H7 (cell line): ENCODE results near the gene CLIC5. TPM values are rescaled to one million over a fixed set of nuclear protein-coding genes. Genes with fewer than 3 reads are reported as not detected.

ENCODE experiments used
- DNase-seq: peaks from one replicate; pipeline ENCODE4 v3.0.0; 2012
- H3K27me3 ChIP-seq: 2 replicates; pipeline ENCODE4 v1.6.0; 2011; ENCODE audit warnings: mild to moderate bottlenecking, low read length; ENCODE audit not compliant: control insufficient read depth, insufficient read depth
- H3K36me3 ChIP-seq: replicated peaks from 2 replicates; pipeline ENCODE4 v1.5.1; 2011; ENCODE audit warnings: low read length; ENCODE audit not compliant: control insufficient read depth, insufficient read depth
- H3K4me3 ChIP-seq: 2 replicates; pipeline ENCODE4 v1.5.1; 2011; ENCODE audit warnings: low read depth, mild to moderate bottlenecking, control low read depth, low read length, moderate library complexity; ENCODE audit not compliant: insufficient read depth
- total RNA-seq: library from RNA; depleted of rRNA; stranded (reverse); fragments of >200 nt; shearing (Covaris generic); gene quantifications from 2 replicates; pipeline ENCODE4 v1.2.3, GENCODE V29; 2014; rRNA removed

Gene CLIC5
- total RNA-seq: 0.45 TPM in 1 of 2 replicates, not detected in the other

- no peaks in the 10 kb centered on the region for H3K36me3 ChIP-seq
- DNase-seq: peak; percentile 86
Measured at GRCh38 chr6:46015119-46015968, at the start of gene CLIC5. Gene CLIC5, minus strand, starts transcription at chr6:46015860. Its CDS starts 318 bp downstream, at chr6:46015542.

DNA sequence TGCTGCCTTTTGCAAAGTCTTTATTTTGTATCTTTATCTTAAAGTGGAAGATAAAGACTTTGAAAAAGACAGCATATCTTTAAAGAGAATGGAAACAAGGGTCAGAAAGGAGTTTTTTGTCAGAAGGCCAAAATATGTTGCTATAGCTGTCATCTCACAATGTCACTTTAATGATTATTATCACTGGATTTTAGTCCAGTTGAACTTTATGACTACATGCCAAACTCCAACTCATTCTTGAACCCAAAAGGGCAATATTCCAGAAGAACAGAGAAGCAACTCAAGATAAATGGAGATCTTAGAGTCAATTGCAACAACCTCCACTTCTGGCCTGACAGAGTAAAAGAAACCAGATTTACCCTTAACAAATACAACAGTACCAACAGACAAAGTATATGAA, 47.3 kb upstream of the CLIC5 start:
- DNase-seq: no peak
- Histone ChIP-seq H3K27me3 (no peaks in the 10 kb centered on the region), H3K4me3 (no peak overlapping the region), H3K36me3 (no peaks in the 10 kb centered on the region)

More at GRCh38 chr6:46015119-46015968, at the start of gene CLIC5:
- peak within 1 kb of the TSS; percentile 43 for H3K4me3 ChIP-seq
- peaks cover 33% of the 10 kb centered on the region for H3K27me3 ChIP-seq

- Histone ChIP-seq H3K4me3 (no peak overlapping the region), H3K36me3 (no peaks in the 10 kb centered on the region), H3K27me3 (no peaks in the 10 kb centered on the region)
- DNase-seq: no peak
Measured at GRCh38 chr6:46062312-46062711, 46.7 kb upstream of the CLIC5 start.

DNA sequence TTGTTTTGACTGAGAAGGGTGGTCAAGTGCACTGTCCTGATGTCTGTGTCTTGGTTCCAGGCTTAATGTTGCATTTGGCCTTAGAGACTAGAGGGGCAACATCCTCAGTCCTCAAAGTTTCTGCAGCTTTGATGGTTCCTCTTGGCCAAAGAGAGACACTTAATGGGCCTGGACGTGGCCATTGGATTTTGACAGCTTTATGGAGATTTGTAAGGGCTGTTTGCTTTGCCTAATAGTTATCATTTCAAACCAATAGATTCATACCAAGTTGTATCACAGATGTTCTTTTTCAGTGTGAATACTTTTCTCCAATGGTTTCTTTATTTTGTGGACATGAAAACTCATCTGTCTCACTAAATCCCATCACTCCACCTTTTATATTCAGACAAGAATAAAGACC, 45.8 kb upstream of the CLIC5 start:
- H3K4me3 ChIP-seq: no peak overlapping the region
- H3K27me3 ChIP-seq: no peaks in the 10 kb centered on the region
- DNase-seq: no peak
- H3K36me3 ChIP-seq: no peaks in the 10 kb centered on the region

DNA sequence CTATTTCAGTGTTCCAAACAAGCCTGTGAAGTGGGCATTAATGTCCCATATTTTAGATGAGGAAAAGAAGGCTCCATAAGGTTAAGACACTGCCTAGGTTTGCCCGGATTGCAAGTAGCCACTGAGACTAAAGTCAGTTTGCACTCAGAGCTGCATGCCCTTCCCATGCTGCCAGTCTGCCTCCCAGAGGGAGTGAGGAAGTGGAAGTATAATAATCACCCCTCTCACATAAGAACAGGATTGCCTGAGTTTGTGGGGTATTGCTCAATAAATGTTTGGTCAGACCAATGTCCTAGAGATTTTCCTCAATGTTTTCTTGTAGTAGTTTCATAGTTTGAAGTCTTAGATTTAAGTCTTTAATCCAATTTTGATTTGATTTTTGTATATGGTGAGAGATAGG, 43.9 kb upstream of the CLIC5 start:
- H3K27me3 ChIP-seq: no peaks in the 10 kb centered on the region

DNA sequence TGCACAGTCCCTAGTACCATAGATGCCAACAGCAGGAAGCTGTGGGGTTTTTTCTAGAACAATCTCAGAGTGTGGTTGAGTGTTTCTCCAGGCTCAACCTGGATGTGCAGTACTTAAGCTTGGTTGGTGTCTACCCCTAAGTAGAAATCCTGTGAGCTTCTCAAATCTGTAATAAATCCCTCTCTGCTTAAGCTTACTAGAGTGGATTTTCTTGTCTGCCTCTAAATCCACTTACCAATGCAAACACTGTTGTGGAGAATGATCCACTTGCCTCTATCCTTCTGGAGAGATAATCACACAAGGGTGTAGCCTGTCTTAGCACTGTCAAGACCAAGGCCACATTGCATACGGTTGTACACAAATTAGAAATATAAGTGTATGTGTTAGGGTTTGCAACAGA, 43.3 kb upstream of the CLIC5 start:
- Histone ChIP-seq H3K4me3 (no peak overlapping the region), H3K27me3 (no peaks in the 10 kb centered on the region), H3K36me3 (no peaks in the 10 kb centered on the region)
- DNase-seq: no peak

More for the DNA sequence above, 43.9 kb upstream of the CLIC5 start:
- H3K36me3 ChIP-seq: no peaks in the 10 kb centered on the region
- no peak overlapping the region for H3K4me3 ChIP-seq
- DNase-seq: no peak

DNA sequence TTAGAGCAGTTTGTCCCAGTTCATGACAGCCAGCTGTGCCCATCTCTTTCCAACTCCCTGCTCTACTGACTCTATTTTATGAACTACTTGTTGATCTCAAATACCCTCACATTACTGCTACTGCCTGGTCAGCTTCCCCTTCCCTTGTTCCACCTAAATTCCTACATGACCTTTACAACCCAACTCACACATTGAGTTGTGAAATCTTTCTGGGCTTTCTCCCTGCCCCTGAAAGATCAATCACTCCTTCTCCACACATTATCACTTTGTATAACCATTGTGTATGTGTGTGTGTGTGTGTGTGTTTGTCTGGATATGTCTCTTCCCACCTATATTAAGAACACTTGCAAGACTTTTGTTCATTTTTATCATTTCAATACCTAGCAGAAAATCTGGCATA, 42.1 kb upstream of the CLIC5 start:
- DNase-seq: no peak
- Histone ChIP-seq H3K4me3 (no peak overlapping the region), H3K36me3 (no peaks in the 10 kb centered on the region), H3K27me3 (no peaks in the 10 kb centered on the region)

GRCh38 chr6:46056906-46057529, 41.4 kb upstream of the CLIC5 start:
- Histone ChIP-seq H3K4me3 (no peak overlapping the region), H3K27me3 (no peaks in the 10 kb centered on the region), H3K36me3 (no peaks in the 10 kb centered on the region)
- DNase-seq: no peak

GRCh38 chr6:46054516-46054915, 38.9 kb upstream of the CLIC5 start:
- H3K4me3 ChIP-seq: no peak overlapping the region
- H3K36me3 ChIP-seq: no peaks in the 10 kb centered on the region
- DNase-seq: no peak
- H3K27me3 ChIP-seq: no peaks in the 10 kb centered on the region

- Histone ChIP-seq H3K4me3 (no peak overlapping the region), H3K36me3 (no peaks in the 10 kb centered on the region), H3K27me3 (no peaks in the 10 kb centered on the region)
- DNase-seq: no peak
Measured at GRCh38 chr6:46053039-46053933, 37.6 kb upstream of the CLIC5 start.

DNA sequence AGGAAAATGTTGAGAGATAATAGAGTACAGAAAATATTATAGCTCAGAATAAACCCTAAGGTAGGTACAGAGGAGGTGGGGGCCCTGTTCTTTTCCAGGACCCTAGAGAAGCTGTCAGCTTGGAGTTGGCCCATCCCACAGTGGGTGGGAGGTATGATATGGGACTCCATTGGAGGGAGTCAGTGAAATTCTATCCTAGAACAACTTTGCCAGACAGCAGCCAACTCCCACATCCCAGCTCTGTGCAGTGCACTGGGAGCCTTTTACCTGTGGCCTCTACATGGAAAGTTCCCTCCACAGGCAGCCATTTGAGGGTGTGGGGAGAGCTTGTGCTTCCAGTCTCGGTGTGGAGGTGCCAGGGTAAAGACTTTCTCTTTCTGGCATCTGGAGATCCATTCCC, 36.8 kb upstream of the CLIC5 start:
- Histone ChIP-seq H3K4me3 (no peak overlapping the region), H3K36me3 (no peaks in the 10 kb centered on the region), H3K27me3 (no peaks in the 10 kb centered on the region)
- no peak for DNase-seq

DNA sequence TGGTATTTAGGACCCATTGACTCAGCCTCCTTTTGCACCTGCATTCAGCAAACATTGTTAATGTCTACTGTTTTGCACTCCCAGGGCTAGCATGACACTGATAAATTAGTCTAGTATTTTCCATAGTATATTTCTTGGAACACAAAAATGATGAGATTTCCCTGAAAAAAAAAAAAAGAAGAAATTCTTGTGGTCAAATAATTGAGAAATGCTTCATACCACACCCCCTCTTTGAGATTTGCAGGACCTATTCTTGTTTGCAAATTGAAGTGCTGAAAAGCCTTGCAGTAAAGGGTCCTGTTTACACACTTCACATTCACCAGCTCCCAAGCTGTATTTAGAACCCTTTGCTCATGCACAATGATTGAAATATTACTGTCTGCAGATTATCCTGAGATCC, 36.3 kb upstream of the CLIC5 start:
- H3K4me3 ChIP-seq: no peak overlapping the region
- no peaks in the 10 kb centered on the region for H3K27me3 ChIP-seq
- no peaks in the 10 kb centered on the region for H3K36me3 ChIP-seq
- DNase-seq: no peak

DNA sequence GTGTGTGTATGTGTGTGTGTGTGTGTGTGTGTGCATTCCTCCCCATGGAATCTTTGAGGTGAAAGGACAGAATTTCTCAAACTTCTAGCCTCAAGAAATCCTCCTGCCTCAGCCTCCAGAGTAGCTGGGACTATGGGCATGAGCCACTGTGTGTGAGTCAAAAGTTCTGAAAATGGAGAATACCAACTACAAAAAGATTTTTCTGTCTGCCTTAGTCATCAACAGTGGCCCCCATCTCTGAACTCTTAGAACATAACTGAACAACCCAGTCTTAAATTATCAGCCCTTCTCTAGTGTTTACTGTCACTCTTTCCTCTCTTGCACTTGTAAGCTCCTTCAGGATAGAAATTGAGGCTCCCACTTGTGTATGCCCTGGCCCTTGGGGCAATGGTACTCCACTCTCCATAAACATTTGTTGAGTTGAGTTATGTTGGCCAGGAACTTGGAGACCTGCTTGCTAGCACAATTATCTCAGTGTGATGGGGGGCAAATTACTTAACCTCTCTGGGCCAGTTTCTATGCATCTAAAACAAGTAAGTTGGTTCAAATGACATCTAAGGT, 35.3 kb upstream of the CLIC5 start:
- no peak overlapping the region for H3K4me3 ChIP-seq
- no peaks in the 10 kb centered on the region for H3K27me3 ChIP-seq
- H3K36me3 ChIP-seq: no peaks in the 10 kb centered on the region
- no peak for DNase-seq

- Histone ChIP-seq H3K36me3 (no peaks in the 10 kb centered on the region), H3K27me3 (no peaks in the 10 kb centered on the region), H3K4me3 (no peak overlapping the region)
- no peak for DNase-seq
Measured at GRCh38 chr6:46048646-46049297, 33.1 kb upstream of the CLIC5 start.
